ENCODE measurements around the gene PDSS1.
"Not testable (repeated sequence)": the region's sequence is repeated elsewhere in the genome, so short reads cannot be mapped to it uniquely, and the experiment has no call there.

PDSS1 gene

GRCh38 chr10:26739071-26739631, 41.6 kb downstream of the PDSS1 start:
- DNase-seq (ENCODE audit: low spot score), result no peak

GRCh38 chr10:26741368-26741767, 43.9 kb downstream of the PDSS1 start:
- DNase-seq (ENCODE audit: low spot score), result no peak

GRCh38 chr10:26743091-26743490, 45.6 kb downstream of the PDSS1 start:
- DNase-seq (ENCODE audit: low spot score), result no peak

- no peak for DNase-seq (ENCODE audit: low spot score)
Observed at GRCh38 chr10:26743841-26744240, 46.3 kb downstream of the PDSS1 start.

- DNase-seq (ENCODE audit: low spot score), result no peak
Observed at GRCh38 chr10:26746061-26746460, 48.6 kb downstream of the PDSS1 start.

GRCh38 chr10:26755443-26755903, 58.0 kb downstream of the PDSS1 start:
- no peak for DNase-seq (ENCODE audit: low spot score)

- no peak for DNase-seq (ENCODE audit: low spot score)
Observed at GRCh38 chr10:26759008-26759407, 61.5 kb downstream of the PDSS1 start.

GRCh38 chr10:26765549-26765948, 68.0 kb downstream of the PDSS1 start:
- no peak for DNase-seq (ENCODE audit: low spot score)

- DNase-seq (ENCODE audit: low spot score), result no peak
Observed at GRCh38 chr10:26770069-26770468, 72.6 kb downstream of the PDSS1 start.

GRCh38 chr10:26773633-26774032, 76.1 kb downstream of the PDSS1 start:
- no peak for DNase-seq (ENCODE audit: low spot score)

- no peak for DNase-seq (ENCODE audit: low spot score)
Observed at GRCh38 chr10:26776258-26776657, 78.8 kb downstream of the PDSS1 start.

- DNase-seq (ENCODE audit: low spot score), result no peak
Observed at GRCh38 chr10:26777686-26778085, 80.2 kb downstream of the PDSS1 start.

- DNase-seq (ENCODE audit: low spot score), result no peak
Observed at GRCh38 chr10:26779176-26779860, 81.8 kb downstream of the PDSS1 start.

- no peak for DNase-seq (ENCODE audit: low spot score)
Observed at GRCh38 chr10:26780106-26780792, 82.7 kb downstream of the PDSS1 start.

GRCh38 chr10:26780793-26781601, 83.5 kb downstream of the PDSS1 start:
- DNase-seq (ENCODE audit: low spot score), result no peak

GRCh38 chr10:26781797-26782196, 84.3 kb downstream of the PDSS1 start:
- no peak for DNase-seq (ENCODE audit: low spot score)

GRCh38 chr10:26787362-26787761, 89.9 kb downstream of the PDSS1 start:
- no peak for DNase-seq (ENCODE audit: low spot score)

GRCh38 chr10:26789779-26790178, 92.3 kb downstream of the PDSS1 start:
- DNase-seq (ENCODE audit: low spot score), result not testable (repeated sequence)

GRCh38 chr10:26790221-26790995, 92.9 kb downstream of the PDSS1 start:
- DNase-seq (ENCODE audit: low spot score), result no peak

GRCh38 chr10:26792758-26793495, 95.4 kb downstream of the PDSS1 start:
- no peak for DNase-seq (ENCODE audit: low spot score)

Measured in D341Med (cell line).